Endothelial cell of umbilical vein (primary cell): Measurements from ENCODE around the gene DQX1. TPM values are rescaled to one million over a fixed set of nuclear protein-coding genes. Genes with fewer than 3 reads are reported as not detected.

Source experiments
- BruUV-seq: library from RNA; stranded (reverse); fragments of 400-500 nt; replicated peaks from 2 replicates; lab custom pipeline; 2021; lab: Mats Ljungman, UMichigan
- CTCF ChIA-PET: fragments of 300-600, 350-600 bp; sonication (Branson Sonifier 250); formaldehyde crosslinking; loops from one replicate; lab custom pipeline; 2021; ENCODE audit warnings: antibody characterized with exemption, inconsistent platforms; lab: Charles Lee
- POLR2A ChIA-PET: fragments of 300-600, 350-600 bp; sonication (Branson Sonifier 250); formaldehyde crosslinking; loops from one replicate; lab custom pipeline; 2021; ENCODE audit warnings: antibody characterized with exemption, inconsistent platforms; lab: Charles Lee
- DNase-seq: peaks from one replicate; pipeline ENCODE4 v3.0.0-alpha.2; 2011; ENCODE audit warnings: low read depth, low spot score
- FAIRE-seq: peaks from 2 replicates; lab custom pipeline; 2011; peaks lifted over from hg19 to GRCh38; lab: Jason Lieb, UNC
- H2AFZ ChIP-seq: 2 replicates; pipeline ENCODE4 v1.6.0; 2012; ENCODE audit warnings: low read depth, low read length, control low read depth, inconsistent platforms
- H3K27ac ChIP-seq: 2 replicates; pipeline ENCODE4 v1.5.1; 2011; ENCODE audit warnings: low read depth, mild to moderate bottlenecking, control low read depth, low read length, moderate library complexity; ENCODE audit not compliant: insufficient read depth
- H3K27me3 ChIP-seq, 2 experiments: 2 replicates each; pipeline versions ENCODE4 v1.6.0 to v1.6.1; 2011; ENCODE audit warnings: low read length in 2 of 2, mixed read lengths in 1 of 2; ENCODE audit not compliant: control insufficient read depth in 2 of 2, insufficient read depth in 2 of 2
- H3K36me3 ChIP-seq, 2 experiments: 2 replicates in 1 of 2; 3 replicates in 1 of 2; pipeline ENCODE4 v1.5.1; 2011; ENCODE audit warnings: low read length in 2 of 2, mild to moderate bottlenecking in 1 of 2, moderate library complexity in 1 of 2; ENCODE audit not compliant: control insufficient read depth in 2 of 2, insufficient read depth in 2 of 2; ENCODE audit errors: extremely low read depth in 1 of 2
- H3K4me1 ChIP-seq: 3 replicates; pipeline ENCODE4 v1.5.1; 2011; ENCODE audit warnings: mild to moderate bottlenecking, low read length; ENCODE audit not compliant: control insufficient read depth, insufficient read depth; ENCODE audit errors: extremely low read depth
- H3K4me2 ChIP-seq: 2 replicates; pipeline ENCODE4 v1.6.1; 2011; ENCODE audit warnings: low read length, control low read depth, mixed read lengths; ENCODE audit not compliant: insufficient read depth
- H3K4me3 ChIP-seq, 3 experiments: fragments of 200-600 bp in 1 of 3; sonication (generic), shearing (Covaris generic) in 1 of 3; replicated peaks in 1 of 3; 2 replicates each; pipeline ENCODE4 v1.5.1; 2011 to 2016; ENCODE audit warnings: control low read depth in 3 of 3, low read length in 3 of 3, mild to moderate bottlenecking in 2 of 3, inconsistent platforms in 1 of 3, low read depth in 1 of 3, moderate library complexity in 1 of 3; ENCODE audit not compliant: insufficient read depth in 1 of 3
- H3K79me2 ChIP-seq: 2 replicates; pipeline ENCODE4 v1.6.0; 2012; ENCODE audit warnings: low read length, inconsistent platforms; ENCODE audit not compliant: control insufficient read depth, insufficient read depth
- H3K9ac ChIP-seq: replicated peaks from 2 replicates; pipeline ENCODE3; 2011; ENCODE audit warnings: low read length, control low read depth; ENCODE audit not compliant: insufficient read depth; ENCODE audit errors: extremely low read depth
- H3K9me1 ChIP-seq: replicated peaks from 3 replicates; pipeline ENCODE4 v1.6.0; 2011; ENCODE audit warnings: mild to moderate bottlenecking, low read length; ENCODE audit not compliant: control insufficient read depth, insufficient read depth; ENCODE audit errors: extremely low read depth
- H3K9me3 ChIP-seq: replicated peaks from 2 replicates; pipeline ENCODE4 v1.5.1; 2012; ENCODE audit warnings: low read length, inconsistent platforms; ENCODE audit not compliant: control insufficient read depth, insufficient read depth
- H4K20me1 ChIP-seq: replicated peaks from 2 replicates; pipeline ENCODE3; 2011; ENCODE audit warnings: mild to moderate bottlenecking, low read length; ENCODE audit not compliant: control insufficient read depth, insufficient read depth; ENCODE audit errors: extremely low read depth
- CTCF ChIP-seq, 2 donors: IDR thresholded peaks; 1 replicate in 1 of 2; 2 replicates in 1 of 2; pipeline ENCODE4 v1.5.1; 2011; ENCODE audit warnings: low read length in 2 of 2, mild to moderate bottlenecking in 2 of 2, moderate library complexity in 2 of 2, control low read depth in 1 of 2, inconsistent platforms in 1 of 2, low read depth in 1 of 2; ENCODE audit not compliant: insufficient read depth in 1 of 2; ENCODE audit errors: extremely low read depth in 1 of 2
- EZH2 ChIP-seq: IDR thresholded peaks from 2 replicates; pipeline ENCODE4 v1.6.1; 2012; ENCODE audit warnings: borderline replicate concordance, low read depth, mild to moderate bottlenecking, moderate library complexity, low read length, inconsistent platforms; ENCODE audit not compliant: severe bottlenecking
- FOS ChIP-seq: IDR thresholded peaks from 2 replicates; pipeline ENCODE4 v1.6.1; 2011; ENCODE audit warnings: mild to moderate bottlenecking, low read length, moderate library complexity, borderline replicate concordance; ENCODE audit not compliant: insufficient read depth
- GATA2 ChIP-seq: IDR thresholded peaks from 2 replicates; pipeline ENCODE4 v1.7.0; 2011; ENCODE audit warnings: low read depth, mild to moderate bottlenecking, moderate library complexity, mixed read lengths, low read length; ENCODE audit not compliant: insufficient read length, insufficient read depth
- JUN ChIP-seq: IDR thresholded peaks from 2 replicates; pipeline ENCODE4 v1.6.1; 2011; ENCODE audit warnings: borderline replicate concordance, low read depth; ENCODE audit not compliant: insufficient read length, insufficient read depth
- MAX ChIP-seq: IDR thresholded peaks from 2 replicates; pipeline ENCODE4 v1.6.1; 2011; ENCODE audit not compliant: insufficient read depth, insufficient read length
- MYC ChIP-seq: IDR thresholded peaks from one replicate; pipeline ENCODE4 v1.6.1; 2011; ENCODE audit warnings: mild to moderate bottlenecking, low read depth, low read length
- POLR2A ChIP-seq: IDR thresholded peaks from 2 replicates; pipeline ENCODE4 v1.6.1; 2012; ENCODE audit warnings: low read depth, mild to moderate bottlenecking, control low read depth, low read length
- POLR2AphosphoS5 ChIP-seq: IDR thresholded peaks from 2 replicates; pipeline ENCODE4 v1.6.1; 2012; ENCODE audit warnings: low read depth, mild to moderate bottlenecking, control low read depth, low read length, moderate library complexity; ENCODE audit not compliant: insufficient read depth
- dilution Hi-C: fragments of 300-500 bp; cut with MboI; formaldehyde crosslinking; loops from one replicate; pipeline ENCODE4 v1.15.0; 2019; ENCODE audit warnings: low sequenced_read_pairs; ENCODE audit not compliant: extremely low pct_ligation_motif_present
- intact Hi-C: fragments of 100-400 bp; cut with micrococcal nuclease; formaldehyde crosslinking; loops from one replicate; pipeline ENCODE4 v1.10.0; 2022
- polyA plus RNA-seq, 4 experiments: library from polyadenylated mRNA; depleted of rRNA in 3 of 4; stranded (reverse) in 3 of 4; unstranded in 1 of 4; fragments of >200 nt; gene quantifications; 2 replicates each; pipeline versions ENCODE4 v1.2.1 to v1.2.3, GENCODE V29; 2011 to 2012; ENCODE audit warnings: missing spikeins in 1 of 4
- total RNA-seq: library from RNA; stranded (reverse); gene quantifications from 2 replicates; pipeline ENCODE4 v1.2.3, GENCODE V29; 2021

DQX1 gene
- total and polyA plus RNA-seq, 2 donors (not counting 3 experiments of a cell fraction or from before 2014, with no cell fraction given) = 0.06 to 0.44 TPM

GRCh38 chr2:74537140-74537539 is 11.1 kb upstream of the DQX1 start:
- dilution Hi-C loops (no loop called here), intact Hi-C loops (no loop called here)
- H3K4me3 ChIP-seq = no peak overlapping the region
- ChIA-PET CTCF (interaction anchor here (1.8 kb wide), 1 partner anchor 51 kb away, joined by 5 read pairs; no protein-coding TSS in a partner anchor), POLR2A (no interaction called here)
- TF ChIP-seq POLR2A (no peak), FOS (no peak), MYC (no peak), GATA2 (no peak)
- no peaks in the 10 kb centered on the region for H3K9me3 ChIP-seq
- BruUV-seq = no TSS peak
- H3K27me3 ChIP-seq = peaks cover 13% of the 10 kb centered on the region in 2 experiments
- H3K9me1 ChIP-seq = no peaks in the 10 kb centered on the region
- peaks cover 0 to 10% of the 10 kb centered on the region in 2 experiments for H3K36me3 ChIP-seq
- H3K4me1 ChIP-seq = no peaks in the 10 kb centered on the region
- no peak overlapping the region for H3K4me2 ChIP-seq
- H3K9ac ChIP-seq = no peak overlapping the region
- DNase-seq (no peak), FAIRE-seq (no peak)
- H2AFZ ChIP-seq = no peak overlapping the region
- no peaks in the 10 kb centered on the region for H3K79me2 ChIP-seq
- H4K20me1 ChIP-seq = no peaks in the 10 kb centered on the region
- no peak overlapping the region for H3K27ac ChIP-seq

GRCh38 chr2:74536166-74536950 is 10.3 kb upstream of the DQX1 start:
- H3K36me3 ChIP-seq = peaks cover 0 to 10% of the 10 kb centered on the region in 2 experiments
- dilution Hi-C loops = no loop called here

More at GRCh38 chr2:74536166-74536950, 10.3 kb upstream of the DQX1 start:
- no peak overlapping the region for H3K4me2 ChIP-seq
- BruUV-seq = no TSS peak
- intact Hi-C loops = no loop called here
- H2AFZ ChIP-seq = no peak overlapping the region
- no peak overlapping the region for H3K27ac ChIP-seq
- FAIRE-seq (no peak), DNase-seq (no peak)
- no peaks in the 10 kb centered on the region for H3K9me1 ChIP-seq
- no peaks in the 10 kb centered on the region for H4K20me1 ChIP-seq
- H3K9ac ChIP-seq = no peak overlapping the region
- H3K9me3 ChIP-seq = no peaks in the 10 kb centered on the region
- TF ChIP-seq FOS (no peak), POLR2AphosphoS5 (no peak), EZH2 (no peak), POLR2A (no peak), JUN (no peak), GATA2 (no peak), MYC (no peak), MAX (no peak), CTCF (IDR thresholded peaks at IDR 0.05; ENCODE audit: extremely low read depth in 1 of 2, insufficient read depth in 1 of 2, low read depth in 1 of 2, low read length in 2 of 2) (no peak)
- no peak overlapping the region for H3K4me3 ChIP-seq
- POLR2A ChIA-PET = no interaction called here
- CTCF ChIA-PET = interaction anchor here (1.8 kb wide), 1 partner anchor 52 kb away, joined by 5 read pairs; no protein-coding TSS in a partner anchor
- H3K4me1 ChIP-seq = peaks cover under 1% of the 10 kb centered on the region
- peaks cover 13% of the 10 kb centered on the region in 2 experiments for H3K27me3 ChIP-seq
- H3K79me2 ChIP-seq = no peaks in the 10 kb centered on the region
